Memory B cell (primary cell): ENCODE measurements around the gene GSKIP.
A peak's percentile ranks its signal among the peaks of the same experiment; 100 is the strongest.

Experiments used
- ATAC-seq: fragments of 150-1000 bp; cut with Tn5 transposase; 2 replicates; pipeline ENCODE4 v1.10.0; 2021; ENCODE audit warnings: low read depth, mild to moderate bottlenecking, moderate library complexity
- DNase-seq, 2 donors: peaks; one replicate each; pipeline ENCODE4 v3.0.0; 2022; ENCODE audit warnings: low spot score in 2 of 2
- H3K27ac Mint-ChIP-seq: one replicate; pipeline ENCODE4 v1.8.0; 2022; ENCODE audit warnings: mild to moderate bottlenecking, moderate library complexity, mixed read lengths
- H3K27me3 Mint-ChIP-seq: one replicate; pipeline ENCODE4 v1.8.0; 2022; ENCODE audit warnings: mixed read lengths
- H3K36me3 Mint-ChIP-seq: one replicate; pipeline ENCODE4 v1.8.0; 2022; ENCODE audit warnings: mild to moderate bottlenecking, mixed read lengths
- H3K4me1 Mint-ChIP-seq: one replicate; pipeline ENCODE4 v1.8.0; 2022; ENCODE audit warnings: mixed read lengths
- H3K4me3 Mint-ChIP-seq: one replicate; pipeline ENCODE4 v1.8.0; 2022; ENCODE audit warnings: mild to moderate bottlenecking, moderate library complexity, mixed read lengths
- H3K9me3 Mint-ChIP-seq: one replicate; pipeline ENCODE4 v1.8.0; 2022; ENCODE audit warnings: mixed read lengths

GSKIP gene

GRCh38 chr14:96415559-96415958 lies 52.2 kb downstream of the GSKIP start:
- Mint-ChIP-seq H3K4me1 (no peaks in the 10 kb centered on the region), H3K27ac (no peak overlapping the region), H3K36me3 (no peaks in the 10 kb centered on the region), H3K27me3 (peaks cover 2% of the 10 kb centered on the region), H3K4me3 (no peak overlapping the region), H3K9me3 (no peaks in the 10 kb centered on the region)
- DNase-seq: no peak
- ATAC-seq: no peak

GRCh38 chr14:96416292-96416691 lies 53.0 kb downstream of the GSKIP start:
- Mint-ChIP-seq H3K27me3 (peaks cover 2% of the 10 kb centered on the region), H3K27ac (no peak overlapping the region), H3K4me1 (no peaks in the 10 kb centered on the region), H3K36me3 (no peaks in the 10 kb centered on the region), H3K4me3 (no peak overlapping the region), H3K9me3 (no peaks in the 10 kb centered on the region)
- DNase-seq: no peak
- ATAC-seq: no peak

- ATAC-seq (no peak), DNase-seq (no peak)
- Mint-ChIP-seq H3K4me3 (no peak overlapping the region), H3K9me3 (no peaks in the 10 kb centered on the region), H3K4me1 (no peaks in the 10 kb centered on the region), H3K27me3 (peaks cover 2% of the 10 kb centered on the region), H3K27ac (no peak overlapping the region), H3K36me3 (no peaks in the 10 kb centered on the region)
Observed at GRCh38 chr14:96417254-96417653, 53.9 kb downstream of the GSKIP start.

DNA sequence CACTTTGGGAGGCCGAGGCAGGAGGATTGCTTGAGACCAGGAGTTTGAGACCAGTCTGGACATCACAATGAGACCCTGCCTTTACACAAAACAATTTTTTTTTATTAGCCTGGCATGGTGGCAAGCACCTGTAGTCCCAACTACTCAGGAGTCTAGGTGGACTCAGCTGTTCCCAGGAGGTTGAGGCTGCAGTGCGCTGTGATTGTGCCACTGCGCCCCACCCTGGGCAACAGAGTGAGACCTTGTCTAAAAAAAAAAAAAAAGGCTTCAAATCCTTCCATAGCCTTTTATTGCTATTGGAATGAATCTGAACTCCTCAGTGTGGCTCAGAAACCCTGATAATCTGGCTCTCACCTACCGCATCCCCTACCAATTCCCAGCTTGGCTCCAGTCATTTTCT lies 54.7 kb downstream of the GSKIP start:
- ATAC-seq: no peak
- no peak for DNase-seq
- Mint-ChIP-seq H3K9me3 (no peaks in the 10 kb centered on the region), H3K36me3 (no peaks in the 10 kb centered on the region), H3K27ac (no peak overlapping the region), H3K27me3 (peaks cover 2% of the 10 kb centered on the region), H3K4me1 (no peaks in the 10 kb centered on the region), H3K4me3 (no peak overlapping the region)

- no peaks in the 10 kb centered on the region for H3K27me3 Mint-ChIP-seq
- DNase-seq (no peak), ATAC-seq (no peak)
- H3K4me1 Mint-ChIP-seq: peaks cover 2% of the 10 kb centered on the region
- H3K36me3 Mint-ChIP-seq: no peaks in the 10 kb centered on the region
- H3K9me3 Mint-ChIP-seq: peaks cover 2% of the 10 kb centered on the region
- H3K27ac Mint-ChIP-seq: no peak overlapping the region
- H3K4me3 Mint-ChIP-seq: no peak overlapping the region
Observed at GRCh38 chr14:96421236-96421635, 57.9 kb downstream of the GSKIP start.

GRCh38 chr14:96422992-96423391 lies 59.7 kb downstream of the GSKIP start:
- peaks cover 9% of the 10 kb centered on the region for H3K4me1 Mint-ChIP-seq
- DNase-seq: no peak
- no peak overlapping the region for H3K27ac Mint-ChIP-seq
- H3K27me3 Mint-ChIP-seq: no peaks in the 10 kb centered on the region
- H3K9me3 Mint-ChIP-seq: peaks cover 3% of the 10 kb centered on the region
- ATAC-seq: no peak
- no peaks in the 10 kb centered on the region for H3K36me3 Mint-ChIP-seq
- no peak overlapping the region for H3K4me3 Mint-ChIP-seq

- H3K4me1 Mint-ChIP-seq: peaks cover 9% of the 10 kb centered on the region
- DNase-seq: no peak
- H3K4me3 Mint-ChIP-seq: peak overlapping the region; percentile 83
- no peak overlapping the region for H3K27ac Mint-ChIP-seq
- H3K9me3 Mint-ChIP-seq: peaks cover 3% of the 10 kb centered on the region
- H3K27me3 Mint-ChIP-seq: no peaks in the 10 kb centered on the region
- no peak for ATAC-seq
- H3K36me3 Mint-ChIP-seq: no peaks in the 10 kb centered on the region
Observed at GRCh38 chr14:96423446-96424108, 60.3 kb downstream of the GSKIP start.

GRCh38 chr14:96424109-96424989 lies 61.0 kb downstream of the GSKIP start:
- Mint-ChIP-seq H3K27ac (no peak overlapping the region), H3K4me1 (peaks cover 9% of the 10 kb centered on the region), H3K36me3 (no peaks in the 10 kb centered on the region), H3K9me3 (peaks cover 3% of the 10 kb centered on the region), H3K27me3 (no peaks in the 10 kb centered on the region), H3K4me3 (peak overlapping the region; percentile 83)
- peak; percentile 76 for ATAC-seq
- peak; percentile 19 to 59 for DNase-seq

- H3K27me3 Mint-ChIP-seq: peaks cover 7% of the 10 kb centered on the region
- ATAC-seq (no peak), DNase-seq (no peak)
- H3K27ac Mint-ChIP-seq: no peak overlapping the region
- H3K9me3 Mint-ChIP-seq: no peaks in the 10 kb centered on the region
- H3K36me3 Mint-ChIP-seq: no peaks in the 10 kb centered on the region
- H3K4me3 Mint-ChIP-seq: no peak overlapping the region
- no peaks in the 10 kb centered on the region for H3K4me1 Mint-ChIP-seq
Observed at GRCh38 chr14:96434040-96434439, 70.7 kb downstream of the GSKIP start.
